Naive thymus-derived CD4-positive, alpha-beta T cell (primary cell): ENCODE data around the gene HINT2. TPM values are rescaled to one million over a fixed set of nuclear protein-coding genes. Genes with fewer than 3 reads are reported as not detected.

Experiments
- ATAC-seq: fragments of 150-1000 bp; cut with Tn5 transposase; 2 replicates; pipeline ENCODE4 v1.10.0; 2021; ENCODE audit warnings: mild to moderate bottlenecking, moderate library complexity
- CTCF ChIA-PET: fragments of 350-600 bp; sonication (Branson Sonifier 250); formaldehyde crosslinking; loops from one replicate; lab custom pipeline; 2021; ENCODE audit warnings: antibody characterized with exemption; lab: Charles Lee
- POLR2A ChIA-PET: fragments of 350-600 bp; sonication (Branson Sonifier 250); formaldehyde crosslinking; loops from one replicate; lab custom pipeline; 2021; ENCODE audit warnings: antibody characterized with exemption, inconsistent platforms; lab: Charles Lee
- DNase-seq, 9 donors: peaks; one replicate each; pipeline versions ENCODE4 v3.0.0 to v3.0.0-alpha.2; 2020 to 2022; ENCODE audit warnings: mixed read lengths in 1 of 9
- H3K27ac ChIP-seq: one replicate; pipeline ENCODE4 v1.7.0; 2013; ENCODE audit warnings: mild to moderate bottlenecking, low read depth, low read length, moderate library complexity
- H3K27me3 ChIP-seq, 2 donors: one replicate each; pipeline ENCODE4 v1.7.0; 2013; ENCODE audit warnings: low read length in 2 of 2, mild to moderate bottlenecking in 2 of 2, moderate library complexity in 2 of 2; ENCODE audit not compliant: control insufficient read depth in 2 of 2, insufficient read depth in 2 of 2
- H3K36me3 ChIP-seq, 3 experiments: 1 replicate in 2 of 3; 2 replicates in 1 of 3; pipeline ENCODE4 v1.7.0; 2013; ENCODE audit warnings: low read length in 3 of 3, mild to moderate bottlenecking in 3 of 3, moderate library complexity in 1 of 3; ENCODE audit not compliant: insufficient read depth in 3 of 3, control insufficient read depth in 2 of 3
- H3K4me1 ChIP-seq, 2 donors: one replicate each; pipeline ENCODE4 v1.7.0; 2013; ENCODE audit warnings: low read length in 2 of 2, mild to moderate bottlenecking in 2 of 2, moderate library complexity in 1 of 2; ENCODE audit not compliant: control insufficient read depth in 2 of 2, insufficient read depth in 2 of 2
- H3K4me3 ChIP-seq: 2 replicates; pipeline ENCODE4 v1.7.0; 2013; ENCODE audit warnings: mild to moderate bottlenecking, low read length
- H3K9me3 ChIP-seq, 3 experiments: 1 replicate in 2 of 3; 2 replicates in 1 of 3; pipeline ENCODE4 v1.7.0; 2013; ENCODE audit warnings: low read length in 3 of 3; ENCODE audit not compliant: control insufficient read depth in 2 of 3
- H3K27ac Mint-ChIP-seq, 9 donors: one replicate each; pipeline ENCODE4 v1.8.0; 2020 to 2022; ENCODE audit warnings: mixed read lengths in 9 of 9, mild to moderate bottlenecking in 8 of 9, moderate library complexity in 5 of 9, inconsistent platforms in 2 of 9
- H3K27me3 Mint-ChIP-seq, 5 donors: one replicate each; pipeline ENCODE4 v1.8.0; 2021 to 2022; ENCODE audit warnings: mixed read lengths in 5 of 5, mild to moderate bottlenecking in 1 of 5
- H3K36me3 Mint-ChIP-seq, 5 donors: one replicate each; pipeline ENCODE4 v1.8.0; 2020 to 2022; ENCODE audit warnings: mixed read lengths in 5 of 5, mild to moderate bottlenecking in 3 of 5, inconsistent platforms in 1 of 5
- H3K4me1 Mint-ChIP-seq, 7 donors: one replicate each; pipeline ENCODE4 v1.8.0; 2020 to 2022; ENCODE audit warnings: mixed read lengths in 7 of 7, mild to moderate bottlenecking in 3 of 7, inconsistent platforms in 1 of 7
- H3K4me3 Mint-ChIP-seq, 10 donors: one replicate each; pipeline ENCODE4 v1.8.0; 2020 to 2022; ENCODE audit warnings: mild to moderate bottlenecking in 10 of 10, mixed read lengths in 10 of 10, moderate library complexity in 6 of 10, inconsistent platforms in 2 of 10
- H3K9me3 Mint-ChIP-seq, 11 donors: one replicate each; pipeline ENCODE4 v1.8.0; 2020 to 2022; ENCODE audit warnings: mixed read lengths in 11 of 11, mild to moderate bottlenecking in 4 of 11, inconsistent platforms in 1 of 11, moderate library complexity in 1 of 11
- intact Hi-C, 2 donors: fragments of 100-400 bp; cut with micrococcal nuclease; formaldehyde crosslinking; loops; one replicate each; pipeline ENCODE4 v1.15.1; 2023
- polyA plus RNA-seq, 2 donors: library from polyadenylated mRNA; unstranded; fragments of 300-500 nt; fragmentation: Illumina TruSeq; gene quantifications; one replicate each; pipeline ENCODE4 v1.2.3, GENCODE V29; 2021
- total RNA-seq, 6 experiments: library from RNA in 5 of 6; stranded (reverse) in 5 of 6; gene quantifications; 1 replicate in 5 of 6; 2 replicates in 1 of 6; pipeline ENCODE4 v1.2.3 and lab custom pipeline; 2021 to 2026

Gene HINT2
- total and polyA plus RNA-seq, 7 experiments from 2014 or later, result 14.3 to 74.5 (median 23.1) TPM

DNA sequence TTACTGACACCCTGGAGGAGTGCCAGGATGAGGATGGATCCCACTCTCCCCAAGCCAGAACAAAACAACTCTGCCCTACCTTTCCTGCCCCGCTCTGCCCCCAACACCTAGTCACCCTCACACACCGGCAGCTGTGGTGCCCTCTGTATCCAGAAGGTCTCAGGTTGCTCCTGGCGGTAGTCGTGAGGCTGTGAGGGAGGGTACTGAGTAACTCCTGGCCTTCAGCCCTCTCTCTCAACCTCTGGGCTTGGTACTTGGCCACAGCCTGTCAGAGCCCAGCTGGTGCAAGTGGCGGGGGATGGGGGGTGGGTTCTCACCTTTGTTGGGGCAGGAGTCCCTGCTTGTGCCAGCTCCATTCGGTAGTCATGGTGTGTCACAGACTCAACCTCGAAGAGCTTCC, 4.7 kb downstream of the HINT2 start:
- Mint-ChIP-seq H3K4me1 (peaks cover 18 to 36% (median 30%) of the 10 kb centered on the region in 7 donors), H3K9me3 (peaks cover 0 to 2% (median 0%) of the 10 kb centered on the region in 11 donors), H3K27ac (peak overlapping the region in 3 of 9 donors; percentile 55 to 97 (median 92)), H3K36me3 (peaks cover 0 to 19% (median 4%) of the 10 kb centered on the region in 5 donors), H3K27me3 (no peaks in the 10 kb centered on the region), H3K4me3 (peak overlapping the region in 1 of 10 donors; percentile 84)
- DNase-seq, result no peak
- H3K4me3 ChIP-seq, result no peak overlapping the region
- H3K36me3 ChIP-seq, result peaks cover 0 to 34% (median 9%) of the 10 kb centered on the region in 3 experiments
- ChIA-PET POLR2A (interaction anchor here (2.1 kb wide), 1 partner anchor 206 kb away, joined by 7 read pairs; the partner anchor contains the start of gene TESK1), CTCF (interaction anchor here (0.6 kb wide), 1 partner anchor 20 kb away, joined by 3 read pairs; no protein-coding TSS in a partner anchor)
- ATAC-seq, result no peak
- H3K4me1 ChIP-seq, result peaks cover 19 to 27% of the 10 kb centered on the region in 2 donors
- intact Hi-C loops, result loop anchor here (5.0 to 10.0 kb wide), 6 partner anchors 595 to 1657 kb away; partner anchors contain the start of genes CCL27 (in 2 of the 2), DNAJB5 (in 1 of the 2), FANCG (in 1 of the 2) and MYORG (in 1 of the 2)
- H3K27me3 ChIP-seq, result no peaks in the 10 kb centered on the region
- H3K27ac ChIP-seq, result no peak overlapping the region
- H3K9me3 ChIP-seq, result no peaks in the 10 kb centered on the region

- peaks cover 12 to 24% (median 19%) of the 10 kb centered on the region in 7 donors for H3K4me1 Mint-ChIP-seq
- peak overlapping the region in 1 of 9 donors; percentile 10 for H3K27ac Mint-ChIP-seq
- CTCF ChIA-PET, result interaction anchor here (2.4 kb wide), 1 partner anchor 18 kb away, joined by 8 read pairs; no protein-coding TSS in a partner anchor
- Histone ChIP-seq H3K27ac (no peak overlapping the region), H3K36me3 (peaks cover 0 to 37% (median 9%) of the 10 kb centered on the region in 3 experiments), H3K4me3 (no peak overlapping the region), H3K4me1 (peaks cover 15 to 20% of the 10 kb centered on the region in 2 donors), H3K27me3 (no peaks in the 10 kb centered on the region), H3K9me3 (no peaks in the 10 kb centered on the region)
- peaks cover 0 to 2% (median 0%) of the 10 kb centered on the region in 11 donors for H3K9me3 Mint-ChIP-seq
- H3K4me3 Mint-ChIP-seq, result no peak overlapping the region
- intact Hi-C loops, result no loop called here
- DNase-seq (no peak), ATAC-seq (no peak)
- peaks cover 0 to 21% (median 4%) of the 10 kb centered on the region in 5 donors for H3K36me3 Mint-ChIP-seq
- POLR2A ChIA-PET, result no interaction called here
- no peaks in the 10 kb centered on the region for H3K27me3 Mint-ChIP-seq
Observed at GRCh38 chr9:35808433-35808832, 6.4 kb downstream of the HINT2 start.

DNA sequence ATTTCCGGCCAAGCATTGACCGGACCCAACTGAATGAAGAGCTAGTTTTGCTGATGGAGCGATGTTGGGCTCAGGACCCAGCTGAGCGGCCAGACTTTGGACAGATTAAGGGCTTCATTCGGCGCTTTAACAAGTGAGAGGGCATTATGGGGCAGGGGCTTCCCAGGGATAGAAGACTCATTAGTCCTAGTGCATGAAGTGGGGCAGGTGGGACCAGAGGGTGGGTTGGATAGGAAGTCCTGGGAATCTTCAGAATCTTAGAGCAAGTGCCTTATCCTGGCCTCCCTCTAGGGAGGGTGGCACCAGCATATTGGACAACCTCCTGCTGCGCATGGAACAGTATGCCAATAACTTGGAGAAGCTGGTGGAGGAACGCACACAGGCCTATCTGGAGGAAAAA, 8.7 kb downstream of the HINT2 start:
- peaks cover 0 to under 1% of the 10 kb centered on the region in 2 donors for H3K4me1 ChIP-seq
- Mint-ChIP-seq H3K36me3 (peaks cover 5 to 39% (median 14%) of the 10 kb centered on the region in 5 donors), H3K27me3 (no peaks in the 10 kb centered on the region), H3K27ac (no peak overlapping the region), H3K4me3 (no peak overlapping the region), H3K4me1 (peaks cover 0 to 5% (median 0%) of the 10 kb centered on the region in 7 donors), H3K9me3 (no peaks in the 10 kb centered on the region)
- ChIA-PET CTCF (interaction anchor here (1.7 to 2.4 kb wide), 3 partner anchors 16 to 68 kb away, joined by 3 to 8 read pairs (median 5); no protein-coding TSS in a partner anchor), POLR2A (interaction anchor here (0.6 kb wide), 1 partner anchor 325 kb away, joined by 3 read pairs; no protein-coding TSS in a partner anchor)
- H3K27me3 ChIP-seq, result no peaks in the 10 kb centered on the region
- ATAC-seq (no peak), DNase-seq (no peak)
- no peak overlapping the region for H3K4me3 ChIP-seq
- H3K27ac ChIP-seq, result no peak overlapping the region
- peaks cover 0 to 56% (median 9%) of the 10 kb centered on the region in 3 experiments for H3K36me3 ChIP-seq
- intact Hi-C loops, result no loop called here
- no peaks in the 10 kb centered on the region for H3K9me3 ChIP-seq

GRCh38 chr9:35801328-35802128, 13.3 kb downstream of the HINT2 start:
- ATAC-seq (no peak), DNase-seq (no peak)
- H3K9me3 Mint-ChIP-seq, result no peaks in the 10 kb centered on the region
- H3K4me3 ChIP-seq, result no peak overlapping the region
- H3K4me1 Mint-ChIP-seq, result peaks cover 0 to 14% (median 0%) of the 10 kb centered on the region in 7 donors
- no peaks in the 10 kb centered on the region for H3K27me3 Mint-ChIP-seq
- peak overlapping the region in 1 of 9 donors; percentile 7 for H3K27ac Mint-ChIP-seq
- peaks cover 0 to 56% (median 9%) of the 10 kb centered on the region in 3 experiments for H3K36me3 ChIP-seq
- no peaks in the 10 kb centered on the region for H3K27me3 ChIP-seq
- H3K27ac ChIP-seq, result no peak overlapping the region
- H3K4me1 ChIP-seq, result no peaks in the 10 kb centered on the region
- H3K9me3 ChIP-seq, result no peaks in the 10 kb centered on the region
- intact Hi-C loops, result no loop called here
- H3K36me3 Mint-ChIP-seq, result peaks cover 6 to 51% (median 19%) of the 10 kb centered on the region in 5 donors
- H3K4me3 Mint-ChIP-seq, result no peak overlapping the region
- POLR2A ChIA-PET, result interaction anchor here (1.1 kb wide), 1 partner anchor 11 kb away, joined by 4 read pairs; the partner anchor contains the start of gene SPAG8
- CTCF ChIA-PET, result no interaction called here

- no peaks in the 10 kb centered on the region for H3K27me3 ChIP-seq
- Mint-ChIP-seq H3K4me1 (peaks cover 0 to 14% (median 0%) of the 10 kb centered on the region in 7 donors), H3K36me3 (peaks cover 6 to 45% (median 14%) of the 10 kb centered on the region in 5 donors), H3K4me3 (no peak overlapping the region), H3K27me3 (no peaks in the 10 kb centered on the region), H3K27ac (peak overlapping the region in 2 of 9 donors; percentile 25 to 74), H3K9me3 (no peaks in the 10 kb centered on the region)
- no peak overlapping the region for H3K4me3 ChIP-seq
- no peak overlapping the region for H3K27ac ChIP-seq
- ChIA-PET CTCF (no interaction called here), POLR2A (no interaction called here)
- intact Hi-C loops, result no loop called here
- DNase-seq, result no peak
- no peak for ATAC-seq
- no peaks in the 10 kb centered on the region for H3K9me3 ChIP-seq
- peaks cover 0 to 46% (median 2%) of the 10 kb centered on the region in 3 experiments for H3K36me3 ChIP-seq
- H3K4me1 ChIP-seq, result no peaks in the 10 kb centered on the region
Observed at GRCh38 chr9:35800530-35800929, 14.3 kb downstream of the HINT2 start.

- Mint-ChIP-seq H3K9me3 (no peaks in the 10 kb centered on the region), H3K27me3 (no peaks in the 10 kb centered on the region), H3K36me3 (peaks cover 6 to 42% (median 14%) of the 10 kb centered on the region in 5 donors), H3K27ac (peak overlapping the region in 2 of 9 donors; percentile 9 to 14), H3K4me1 (peaks cover 4 to 21% (median 7%) of the 10 kb centered on the region in 7 donors), H3K4me3 (no peak overlapping the region)
- no peaks in the 10 kb centered on the region for H3K4me1 ChIP-seq
- intact Hi-C loops, result no loop called here
- ChIA-PET CTCF (interaction anchor here (1.3 to 1.6 kb wide), 2 partner anchors 9 to 27 kb away, joined by 4 read pairs; no protein-coding TSS in a partner anchor), POLR2A (no interaction called here)
- peaks cover 0 to 39% (median 0%) of the 10 kb centered on the region in 3 experiments for H3K36me3 ChIP-seq
- peak in 1 of 9 donors; percentile 33 for DNase-seq
- no peak overlapping the region for H3K4me3 ChIP-seq
- H3K9me3 ChIP-seq, result no peaks in the 10 kb centered on the region
- no peak overlapping the region for H3K27ac ChIP-seq
- ATAC-seq, result peak; percentile 22
- no peaks in the 10 kb centered on the region for H3K27me3 ChIP-seq
Observed at GRCh38 chr9:35798658-35799374, 16.0 kb downstream of the HINT2 start.
